ENCODE measurements around the gene GRB10. TPM values are rescaled to one million over a fixed set of nuclear protein-coding genes. Genes with fewer than 3 reads are reported as not detected.
A peak's percentile ranks its signal among the peaks of the same experiment; 100 is the strongest.

GRB10 gene
- total and polyA plus RNA-seq, 2 of the 8 experiments (the other 6 are each of a cell fraction or from before 2014, with no cell fraction given): 35.7 to 97.0 TPM

DNA sequence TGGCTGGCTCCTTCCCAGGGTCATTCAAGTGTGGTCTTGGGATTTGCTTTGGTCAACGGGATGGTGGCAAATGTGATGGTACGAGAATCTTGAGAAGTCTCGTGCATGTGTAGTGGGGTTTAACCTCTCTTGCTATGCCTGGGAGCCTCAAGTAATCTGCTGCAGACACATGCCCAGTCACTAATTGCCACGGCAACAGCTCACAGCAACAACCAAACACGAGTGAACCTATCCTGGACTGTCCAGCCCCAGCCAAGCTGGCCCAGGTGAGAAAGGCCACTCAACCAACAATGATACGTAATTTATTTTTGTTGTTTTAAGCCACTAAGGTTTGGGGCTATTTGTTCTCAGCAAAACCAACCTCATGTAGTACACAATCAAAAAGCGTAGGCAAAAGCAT lies 179.4 kb downstream of the GRB10 start:
- H3K4me2 ChIP-seq (ENCODE audit: insufficient read depth in 1 of 2, low read depth in 2 of 2, low read length in 2 of 2): no peak overlapping the region
- H4K91ac ChIP-seq (replicated peaks; ENCODE audit: insufficient read length, low read length): no peak overlapping the region
- H2AK5ac ChIP-seq (ENCODE audit: low read depth, low read length): no peak overlapping the region
- H2BK20ac ChIP-seq (ENCODE audit: low read length): no peak overlapping the region
- peaks cover 10 to 27% (median 18%) of the 10 kb centered on the region in 4 experiments for H3K36me3 ChIP-seq (ENCODE audit: control insufficient read depth in 2 of 4, insufficient read depth in 4 of 4, low read length in 3 of 4)
- H2BK120ac ChIP-seq (replicated peaks; ENCODE audit: low read depth, low read length): no peak overlapping the region
- H3K23me2 ChIP-seq (ENCODE audit: low read depth, low read length): no peaks in the 10 kb centered on the region
- DNase-seq (ENCODE audit: low read depth in 1 of 2, low spot score in 2 of 2) (no peak), FAIRE-seq (no peak)
- H4K8ac ChIP-seq (ENCODE audit: extremely low read depth, insufficient read depth, low read length): no peak overlapping the region
- 0 out of 2 replicates have a peak, but pooled peaks cover 2% of the 10 kb centered on the region for H3K79me1 ChIP-seq (ENCODE audit: low read depth, low read length)
- H3K27me3 ChIP-seq (replicated peaks in 1 of 4; ENCODE audit: control insufficient read depth in 3 of 4, extremely low read depth in 1 of 4, insufficient read depth in 3 of 4, low read length in 3 of 4): no peaks in the 10 kb centered on the region
- peaks cover 0 to 2% of the 10 kb centered on the region in 2 experiments for H4K20me1 ChIP-seq (replicated peaks in 1 of 2; ENCODE audit: control insufficient read depth in 1 of 2, insufficient read depth in 2 of 2, low read length in 2 of 2)
- no peak overlapping the region for H3K56ac ChIP-seq (replicated peaks; ENCODE audit: insufficient read length, low read depth, low read length)
- H3K4me1 ChIP-seq (replicated peaks in 1 of 4; ENCODE audit: control insufficient read depth in 3 of 4, insufficient read depth in 4 of 4, low read length in 3 of 4): peaks cover 0 to 3% (median 1%) of the 10 kb centered on the region in 4 experiments; a peak in 3 of 7 replicates
- H3K9me3 ChIP-seq (ENCODE audit: insufficient read depth in 2 of 2, low read depth in 1 of 2, low read length in 1 of 2): no peaks in the 10 kb centered on the region
- H3K79me2 ChIP-seq (ENCODE audit: control insufficient read depth in 1 of 2, insufficient read depth in 2 of 2, low read length in 2 of 2): no peaks in the 10 kb centered on the region; a peak in 1 of 4 replicates
- H3K18ac ChIP-seq (ENCODE audit: extremely low read depth, low read length): no peak overlapping the region
- H3K4me3 ChIP-seq (ENCODE audit: extremely low read depth in 1 of 4, insufficient read depth in 2 of 4, low read depth in 3 of 4, low read length in 4 of 4): no peak overlapping the region
- H3K4ac ChIP-seq (replicated peaks; ENCODE audit: insufficient read length, low read depth, low read length): no peak overlapping the region
- POLR2A ChIA-PET (ENCODE audit: partially characterized antibody): no interaction called here
- H2BK15ac ChIP-seq (ENCODE audit: low read length): no peak overlapping the region
- no peak overlapping the region for H3K23ac ChIP-seq (ENCODE audit: insufficient read length)
- no peak overlapping the region for H4K5ac ChIP-seq (ENCODE audit: insufficient read length, low read depth, low read length)
- H3K27ac ChIP-seq (ENCODE audit: low read depth, low read length): peak overlapping the region; percentile 65; the same call in 1 of the 2 replicates
- CTCF ChIA-PET (ENCODE audit: partially characterized antibody): interaction anchor here (0.7 to 2.2 kb wide), 4 partner anchors 9 to 23 kb away, joined by 4 to 9 read pairs (median 4); no protein-coding TSS in a partner anchor
- H3K9ac ChIP-seq (replicated peaks in 1 of 4; ENCODE audit: extremely low read depth in 1 of 4, low read depth in 3 of 4, low read length in 3 of 4): no peak overlapping the region
- no peak overlapping the region for H2AFZ ChIP-seq (ENCODE audit: low read length)
- 0 out of 2 replicates have a peak overlapping the region, but pooled peaks have one; percentile 35 for H2BK5ac ChIP-seq (ENCODE audit: low read depth, low read length)
- 87% methylated on average over 7 of the region's 7 CpGs; no CpG with 5 or more reads in 1 of the 2 experiments for WGBS, 2 experiments (ENCODE audit: extremely low coverage in 1 of 2, insufficient coverage in 1 of 2, insufficient read length in 1 of 2, insufficient replicate concordance in 2 of 2, low coverage in 1 of 2, low lambda C conversion rate in 2 of 2, missing lambda C conversion rate in 1 of 2)
- H2BK12ac ChIP-seq (ENCODE audit: low read depth, low read length): peak overlapping the region; percentile 20; the same call in 1 of the 2 replicates
- H3K14ac ChIP-seq (ENCODE audit: insufficient read length): no peak overlapping the region
- TF ChIP-seq TAF1 (IDR thresholded peaks at IDR 0.05; ENCODE audit: low read depth, low read length) (no peak), FOSL1 (IDR thresholded peaks at IDR 0.05; ENCODE audit: insufficient read depth, low read depth, low read length) (no peak), KDM4A (IDR thresholded peaks at IDR 0.05; ENCODE audit: low read depth, low read length, severe bottlenecking) (no peak), SUZ12 (IDR thresholded peaks at IDR 0.05; ENCODE audit: low read length) (no peak), TEAD4 (IDR thresholded peaks at IDR 0.05; ENCODE audit: low read depth, low read length) (no peak), TAF7 (optimal IDR thresholded peaks at IDR 0.05; ENCODE audit: borderline replicate concordance, low read depth, low read length) (no peak), RXRA (IDR thresholded peaks at IDR 0.05; ENCODE audit: insufficient read depth, low read depth, low read length) (no peak), CHD1 (IDR thresholded peaks at IDR 0.05; ENCODE audit: low read depth, low read length) (no peak), MAFK (IDR thresholded peaks at IDR 0.05; ENCODE audit: low read depth, low read length) (no peak), CHD2 (IDR thresholded peaks at IDR 0.05; ENCODE audit: low read length) (no peak), JUN (IDR thresholded peaks at IDR 0.05; ENCODE audit: low read depth, low read length) (no peak), RAD21 (IDR thresholded peaks at IDR 0.05 in 1 of 2, conservative IDR thresholded peaks at IDR 0.05 in 1 of 2; ENCODE audit: low read depth in 2 of 2, low read length in 2 of 2) (no peak), CTBP2 (IDR thresholded peaks at IDR 0.05; ENCODE audit: borderline replicate concordance, insufficient read depth, insufficient read length, low read length) (no peak), SP2 (IDR thresholded peaks at IDR 0.05; ENCODE audit: low read length) (no peak)

Measured in H1 (cell line).